ENCODE results near the gene PDE4D. TPM values are rescaled to one million over a fixed set of nuclear protein-coding genes. Genes with fewer than 3 reads are reported as not detected.
"Not testable (repeated sequence)": the region's sequence is repeated elsewhere in the genome, so short reads cannot be mapped to it uniquely, and the experiment has no call there.

The PDE4D gene
- total RNA-seq, 1 experiment from 2014 or later = 291 TPM

DNA sequence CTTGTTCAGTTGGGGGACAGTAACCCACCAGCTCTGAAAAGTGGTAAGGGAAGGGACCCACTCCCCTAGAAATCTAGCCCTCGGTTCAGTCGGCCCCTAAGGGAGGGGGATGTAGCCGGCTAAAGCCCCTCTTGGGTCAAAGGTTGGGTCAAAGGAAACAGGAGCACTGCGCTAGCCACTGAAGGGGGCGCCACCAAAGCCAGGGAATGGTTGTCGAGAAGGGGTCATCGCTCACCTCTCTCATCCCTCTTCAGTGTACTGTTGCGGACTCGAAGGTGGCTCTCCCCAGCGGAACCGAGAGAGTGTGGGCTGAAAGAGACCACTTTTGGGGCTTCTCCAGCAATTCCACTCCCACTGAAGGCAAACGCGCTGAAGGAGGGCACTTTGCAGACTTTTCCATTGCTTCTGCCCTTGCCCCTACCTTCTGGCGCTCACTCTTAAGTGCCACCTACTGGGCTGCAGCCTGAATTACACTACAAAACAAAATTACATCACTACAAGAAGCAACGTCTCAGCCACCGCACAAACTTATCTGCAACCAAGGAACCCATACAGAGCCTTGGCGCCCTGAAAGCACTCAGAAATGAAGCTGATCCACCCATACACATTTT, 396.9 kb downstream of the PDE4D start:
- no peak for DNase-seq (ENCODE audit: extremely low read depth, low read depth)

DNA sequence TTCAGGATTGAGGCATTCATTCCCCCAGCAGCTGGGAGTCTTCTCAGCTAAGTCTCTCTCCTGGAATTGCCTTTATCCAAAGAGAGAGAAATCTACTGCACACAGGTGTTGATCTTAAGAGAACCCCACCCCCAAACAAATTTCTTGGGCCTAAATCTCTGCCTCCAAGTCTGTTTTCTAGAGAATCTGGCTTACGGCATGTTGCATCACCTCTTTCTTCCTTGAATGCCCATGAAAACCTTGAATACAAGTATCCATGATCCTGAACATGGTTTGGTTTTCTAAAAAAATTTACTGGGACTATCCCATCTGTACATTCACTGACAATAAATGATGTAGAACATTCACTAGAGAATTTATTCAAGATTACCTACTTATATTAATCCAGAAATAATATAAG, 401.6 kb downstream of the PDE4D start:
- peak; percentile 38 for DNase-seq (ENCODE audit: extremely low read depth, low read depth)

DNA sequence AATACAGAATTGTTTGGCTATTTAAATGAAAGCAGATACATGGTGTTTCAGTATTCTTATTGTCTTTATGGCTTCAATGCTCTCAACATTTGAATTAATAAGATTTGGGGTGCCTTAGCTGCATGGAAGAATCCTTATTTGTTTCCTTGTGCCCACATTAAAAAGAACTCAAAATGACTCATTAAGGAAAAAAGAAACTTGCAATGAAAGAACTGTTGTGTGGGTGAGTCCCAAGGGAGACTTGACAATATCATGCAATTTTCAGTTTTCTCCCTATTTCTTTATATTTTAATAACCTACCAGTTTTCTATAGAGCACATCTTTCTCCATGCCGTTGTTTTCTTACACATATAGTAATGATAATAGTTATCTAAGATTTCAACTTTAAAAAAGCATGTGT, 404.0 kb downstream of the PDE4D start:
- DNase-seq (ENCODE audit: extremely low read depth, low read depth) = no peak

DNA sequence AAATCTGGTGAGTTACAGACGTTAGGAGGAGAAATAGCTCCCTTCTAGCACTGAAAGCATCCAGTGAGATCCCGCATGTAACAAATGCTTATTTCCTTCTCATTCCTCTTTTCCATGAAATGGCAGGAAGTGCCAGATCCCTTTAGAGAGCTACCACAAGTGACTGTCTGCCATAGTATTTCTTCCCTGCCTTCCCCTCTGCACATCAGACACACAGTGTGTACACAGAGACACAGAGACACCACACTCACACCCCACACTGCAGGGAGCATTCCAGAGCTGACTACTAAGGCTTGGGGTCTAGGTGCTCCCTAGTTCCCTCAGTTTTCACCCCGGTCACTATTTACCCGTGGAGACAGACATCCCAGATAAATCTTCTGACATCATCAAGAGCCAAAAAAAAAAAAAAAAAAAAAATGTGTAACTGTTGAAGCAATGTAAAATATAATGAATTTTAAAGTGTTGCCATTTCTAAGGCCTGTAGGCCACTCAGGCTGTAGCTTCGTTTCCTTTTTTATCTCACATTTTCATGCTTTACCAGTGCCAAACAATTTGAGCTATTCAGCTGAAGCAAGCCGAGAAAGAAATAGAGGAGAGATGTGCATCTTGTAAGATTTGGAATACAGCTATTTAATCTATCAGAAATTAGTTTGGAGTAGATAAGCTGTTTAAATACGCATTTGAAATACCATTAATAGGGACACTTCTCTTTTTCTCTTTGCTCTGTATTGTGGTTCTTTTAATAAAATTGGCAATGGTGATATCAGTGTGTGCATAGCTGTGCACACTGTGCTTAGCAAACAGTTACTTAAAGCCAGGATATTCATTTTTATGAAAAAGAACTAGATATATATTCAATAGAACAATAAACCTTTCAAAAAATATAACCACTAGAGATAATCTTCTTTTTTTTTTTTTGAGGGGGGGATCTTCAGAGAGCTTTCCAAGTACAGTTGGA, 405.5 kb downstream of the PDE4D start:
- no peak for DNase-seq (ENCODE audit: extremely low read depth, low read depth)

DNA sequence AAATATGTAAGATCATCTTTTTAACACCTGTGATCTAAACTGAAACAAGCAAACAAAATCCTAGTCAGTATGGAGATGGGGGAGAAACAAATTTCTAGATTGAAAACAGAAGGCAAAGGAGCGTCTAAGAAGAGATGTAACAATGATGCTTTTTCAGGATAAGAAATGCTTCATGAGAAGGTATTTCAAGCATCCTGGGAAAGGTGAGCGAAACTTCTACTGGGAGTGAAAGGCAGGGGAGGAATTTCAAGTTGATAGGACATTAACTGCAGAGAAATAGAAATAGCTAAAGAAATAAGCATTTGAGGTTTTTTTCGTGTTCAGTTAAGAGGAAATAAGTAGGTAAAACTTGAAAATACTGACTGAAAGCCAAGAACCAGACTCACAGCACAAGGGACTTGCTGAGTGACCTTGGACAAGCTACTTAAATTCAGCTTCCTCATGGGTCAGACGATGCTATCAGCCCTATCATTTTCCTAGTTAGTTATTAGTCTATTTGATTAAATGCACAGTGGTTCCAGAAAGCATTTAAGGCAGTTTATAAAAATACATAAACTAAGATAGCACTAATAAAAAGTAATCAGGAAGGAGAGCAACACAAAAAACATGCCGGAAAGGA, 406.3 kb downstream of the PDE4D start:
- no peak for DNase-seq (ENCODE audit: extremely low read depth, low read depth)

DNA sequence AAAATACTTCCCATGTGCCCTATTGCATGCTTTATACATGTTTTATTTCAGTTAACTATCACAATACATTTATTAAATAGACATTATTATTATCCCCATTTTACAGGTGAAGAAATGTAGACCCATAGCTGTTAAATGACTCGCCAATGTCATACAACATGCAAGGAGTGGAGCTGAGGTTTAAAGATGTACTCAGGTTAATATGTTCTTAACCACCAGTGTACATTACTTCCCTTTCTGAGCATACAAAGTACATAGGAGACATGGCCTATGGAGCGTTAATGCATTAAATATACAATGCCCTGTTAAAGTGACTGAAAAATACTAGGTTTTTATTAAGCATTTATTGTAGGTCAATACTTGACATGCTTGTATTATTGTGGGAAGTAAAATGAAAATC, 407.0 kb downstream of the PDE4D start:
- no peak for DNase-seq (ENCODE audit: extremely low read depth, low read depth)

DNA sequence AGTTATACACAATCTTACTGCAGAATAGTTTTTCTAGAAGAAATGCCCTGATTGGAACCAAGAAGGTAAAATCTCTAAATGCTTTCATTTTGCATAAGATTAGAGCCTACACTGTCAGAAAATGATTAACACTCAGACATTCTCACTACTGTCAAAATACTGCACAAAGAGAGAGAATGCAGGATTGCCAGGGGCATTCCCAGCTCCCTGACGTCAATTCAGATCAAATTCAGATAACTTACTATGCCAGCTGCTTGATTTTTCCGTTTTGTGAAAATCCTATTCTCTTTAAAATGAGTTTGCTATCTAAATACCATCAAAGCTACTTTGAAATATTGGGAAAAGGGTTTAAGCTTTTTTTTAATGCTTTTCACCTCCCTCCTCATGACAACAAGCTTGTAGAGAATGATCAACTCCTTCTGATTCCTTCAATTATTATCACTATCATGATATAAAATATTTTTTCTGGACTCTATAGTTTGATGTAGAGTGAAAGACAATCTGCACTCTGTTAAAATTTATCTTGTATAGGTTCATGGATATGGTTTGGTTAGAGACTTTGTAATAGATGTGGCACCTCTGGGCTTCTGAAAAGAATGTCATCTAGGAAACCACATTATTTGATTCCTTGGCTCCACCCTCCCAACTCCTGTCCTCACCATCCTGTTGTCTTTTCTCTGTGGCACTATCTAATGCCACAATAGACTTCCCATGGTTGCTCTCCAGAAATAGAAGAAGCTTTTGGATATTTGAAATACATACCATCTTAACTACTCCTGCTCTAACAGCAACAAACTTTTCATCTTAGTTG, 407.7 kb downstream of the PDE4D start:
- DNase-seq (ENCODE audit: extremely low read depth, low read depth) = peak; percentile 36

DNA sequence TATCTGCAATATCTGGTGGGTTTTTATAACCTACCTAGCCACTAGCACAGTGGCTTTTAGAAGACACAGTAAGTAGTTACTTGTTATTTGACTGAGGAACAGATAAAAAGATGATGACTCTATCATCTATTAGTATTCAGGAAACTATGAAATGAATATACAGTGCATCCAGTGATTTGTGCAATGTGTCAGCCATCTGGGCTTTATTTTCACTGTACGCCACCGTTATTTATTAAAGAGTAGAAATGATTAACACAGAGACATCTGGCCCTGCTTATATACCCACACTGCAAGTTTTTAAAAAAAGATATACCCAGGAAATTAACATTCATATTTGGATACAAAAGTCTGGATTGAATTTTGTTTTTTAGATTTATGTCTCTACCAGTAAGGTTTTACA, 408.4 kb downstream of the PDE4D start:
- DNase-seq (ENCODE audit: extremely low read depth, low read depth) = no peak

DNA sequence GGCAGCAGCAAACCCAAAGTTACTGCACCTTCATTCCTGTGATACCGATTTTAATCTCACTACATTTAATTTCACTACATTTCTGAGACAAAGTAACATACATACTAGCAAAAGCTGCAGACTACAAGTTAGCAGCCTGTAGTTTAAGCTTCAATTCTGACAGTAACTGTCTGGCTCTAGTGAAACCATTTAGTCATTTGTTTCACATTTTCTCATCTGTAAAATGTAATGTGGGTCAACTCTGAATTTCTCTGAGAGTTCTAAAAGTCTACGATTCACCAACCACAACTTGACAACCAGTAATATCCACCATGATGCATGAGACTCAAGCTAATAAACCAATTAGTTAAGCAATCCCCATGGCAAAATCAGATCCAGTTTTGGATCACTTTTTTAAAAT, 408.9 kb downstream of the PDE4D start:
- DNase-seq (ENCODE audit: extremely low read depth, low read depth) = no peak

DNA sequence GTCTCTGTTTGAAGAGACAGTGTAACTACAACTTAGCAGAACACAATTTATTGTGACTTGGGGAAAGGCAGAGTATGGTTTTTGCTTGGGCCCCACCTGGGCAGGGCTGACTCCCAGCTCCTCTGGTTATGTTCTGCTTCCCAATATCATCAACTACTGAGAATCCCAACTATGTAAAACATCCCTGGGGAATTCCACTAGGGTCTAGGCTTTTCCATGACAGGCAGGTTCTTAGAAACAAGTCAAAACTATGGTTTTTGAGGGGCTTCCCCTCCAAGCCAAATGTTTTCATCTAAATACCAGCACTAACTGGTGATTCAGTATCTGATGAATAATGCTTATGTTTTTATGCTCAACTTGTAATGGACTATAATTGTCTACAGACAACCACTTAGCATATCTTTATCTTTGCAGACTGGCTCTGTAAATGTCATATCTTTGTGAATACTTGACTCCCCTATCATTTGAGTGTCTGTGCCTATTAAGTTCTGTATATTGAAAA, 409.5 kb downstream of the PDE4D start:
- no peak for DNase-seq (ENCODE audit: extremely low read depth, low read depth)

DNA sequence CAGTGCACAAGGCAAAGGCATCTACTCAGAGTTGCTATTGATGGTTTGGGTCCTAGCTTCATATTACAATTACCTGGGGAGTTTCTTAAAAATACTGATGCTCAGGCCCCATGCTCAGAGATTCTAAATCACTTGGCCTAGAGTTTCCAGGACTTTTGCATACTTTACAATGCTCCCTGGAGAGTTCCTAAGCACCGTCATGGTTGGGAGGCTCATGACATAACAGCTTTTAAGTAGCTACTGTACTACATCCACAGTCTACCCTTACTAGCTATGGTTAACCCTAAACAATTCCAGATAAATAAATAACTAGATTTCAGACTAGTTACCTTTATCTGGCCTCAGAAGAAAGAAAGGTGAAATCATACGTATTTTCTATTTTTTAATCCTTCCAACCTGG, 414.4 kb downstream of the PDE4D start:
- DNase-seq (ENCODE audit: extremely low read depth, low read depth) = no peak

DNA sequence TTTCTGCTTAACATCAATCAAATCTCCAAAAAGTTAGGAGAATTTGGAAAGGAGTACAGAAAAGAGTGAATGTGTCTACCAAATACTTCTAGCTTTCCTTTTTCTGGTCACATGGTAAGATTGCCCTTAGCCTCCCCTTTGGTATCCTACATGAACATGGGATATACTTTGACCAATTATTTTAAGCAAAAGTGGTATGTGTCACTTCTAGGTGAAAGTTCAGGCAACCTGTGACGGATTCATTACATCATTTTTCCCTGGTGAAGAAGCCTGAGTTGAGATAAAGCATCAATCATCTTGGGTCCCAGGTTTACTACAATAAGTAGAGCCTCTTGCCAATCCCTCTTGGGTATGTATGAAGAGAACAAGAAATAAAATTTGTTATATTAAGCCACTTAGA, 419.2 kb downstream of the PDE4D start:
- DNase-seq (ENCODE audit: extremely low read depth, low read depth) = no peak

DNA sequence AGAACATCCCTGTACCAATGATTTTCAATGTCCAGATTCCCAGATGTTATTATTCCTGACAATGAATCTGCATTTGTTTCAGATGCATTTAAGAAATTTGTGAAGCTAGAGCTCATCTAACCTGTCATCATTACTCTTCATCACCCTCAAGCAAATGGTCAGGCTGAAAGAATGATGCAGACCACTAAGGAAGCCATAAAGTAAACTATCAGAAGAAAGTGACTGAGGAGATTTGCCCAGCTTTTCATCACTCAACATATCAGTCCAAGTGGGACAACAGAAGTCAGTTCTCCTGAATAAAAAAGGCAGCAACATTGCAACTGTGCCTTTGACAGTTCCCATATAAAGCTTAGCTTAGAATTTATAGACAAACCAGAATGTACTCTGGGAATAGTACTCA, 419.9 kb downstream of the PDE4D start:
- no peak for DNase-seq (ENCODE audit: extremely low read depth, low read depth)

DNA sequence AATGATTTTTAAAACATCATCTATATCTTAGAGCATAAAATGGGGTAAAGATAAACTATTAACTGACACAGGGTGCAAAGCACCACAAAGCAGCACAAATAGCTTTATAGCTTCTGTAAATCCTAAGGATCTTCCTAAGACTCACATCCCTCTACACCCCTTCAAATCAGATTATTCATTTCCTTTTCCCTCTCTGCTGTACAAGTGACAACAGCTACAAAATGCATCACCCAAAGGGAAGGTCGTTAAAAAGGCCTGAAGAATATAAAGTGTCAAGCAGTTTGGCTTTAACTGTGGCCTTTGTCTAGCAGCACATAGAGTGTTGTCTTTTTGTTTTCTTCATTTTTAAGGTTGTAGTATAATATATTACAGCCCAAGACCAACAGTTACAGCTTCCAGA, 422.1 kb downstream of the PDE4D start:
- DNase-seq (ENCODE audit: extremely low read depth, low read depth) = no peak

DNA sequence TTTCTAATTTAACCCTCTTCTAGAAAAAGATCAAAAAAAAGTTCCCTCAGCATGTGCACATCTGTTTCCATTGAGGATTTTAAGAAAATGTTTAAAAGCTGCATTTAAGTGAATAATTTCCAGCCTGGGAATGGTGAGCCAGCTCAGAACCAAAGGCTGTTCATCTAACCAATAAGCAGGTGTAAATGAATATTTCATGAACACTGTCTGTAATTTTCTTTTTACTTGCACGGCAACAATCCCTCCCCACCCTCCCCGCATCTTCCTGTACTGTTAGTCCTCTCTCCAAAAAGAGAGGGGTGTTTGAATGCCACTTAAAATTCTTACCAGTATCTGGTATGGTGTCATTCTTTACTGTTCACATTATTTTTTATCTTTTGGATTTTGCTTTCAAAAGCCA, 425.6 kb downstream of the PDE4D start:
- no peak for DNase-seq (ENCODE audit: extremely low read depth, low read depth)

DNA sequence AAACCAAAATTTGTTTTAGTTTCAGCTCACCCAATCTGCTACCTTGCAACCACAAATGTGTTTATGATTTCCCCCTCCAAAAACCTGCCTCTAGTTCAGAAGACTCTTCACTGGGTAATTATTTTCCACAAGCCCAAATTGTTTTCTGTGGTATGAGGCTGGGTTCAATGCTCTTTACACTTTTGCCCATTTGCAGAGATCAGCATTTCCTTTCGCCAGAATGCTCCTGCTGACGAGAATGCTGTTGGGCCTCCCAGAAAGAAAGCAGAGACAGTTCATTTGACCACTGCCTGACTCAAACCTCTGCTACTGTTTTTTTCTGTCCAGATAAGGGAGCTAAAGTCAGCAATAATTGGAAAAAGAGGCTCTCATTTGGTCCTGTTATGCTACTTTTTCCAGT, 427.3 kb downstream of the PDE4D start:
- no peak for DNase-seq (ENCODE audit: extremely low read depth, low read depth)

DNA sequence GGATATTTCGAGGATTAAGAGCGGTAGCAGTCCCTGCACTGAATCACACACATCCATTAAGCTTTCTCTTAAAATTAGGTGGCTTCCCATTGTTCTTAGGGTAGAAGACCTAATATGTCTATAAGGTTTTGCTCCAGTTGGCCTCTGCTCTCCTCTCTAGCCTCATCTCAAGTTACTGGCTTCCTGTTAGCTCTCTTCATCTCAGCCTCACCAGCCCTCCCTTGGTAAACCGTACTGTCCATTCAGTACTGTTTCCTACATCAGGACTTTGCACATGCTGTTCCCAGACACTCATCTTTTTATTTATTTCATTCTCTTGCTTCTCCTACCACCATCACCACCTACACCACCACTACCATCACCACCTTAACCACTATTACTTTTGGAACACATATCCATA, 428.6 kb downstream of the PDE4D start:
- DNase-seq (ENCODE audit: extremely low read depth, low read depth) = no peak

DNA sequence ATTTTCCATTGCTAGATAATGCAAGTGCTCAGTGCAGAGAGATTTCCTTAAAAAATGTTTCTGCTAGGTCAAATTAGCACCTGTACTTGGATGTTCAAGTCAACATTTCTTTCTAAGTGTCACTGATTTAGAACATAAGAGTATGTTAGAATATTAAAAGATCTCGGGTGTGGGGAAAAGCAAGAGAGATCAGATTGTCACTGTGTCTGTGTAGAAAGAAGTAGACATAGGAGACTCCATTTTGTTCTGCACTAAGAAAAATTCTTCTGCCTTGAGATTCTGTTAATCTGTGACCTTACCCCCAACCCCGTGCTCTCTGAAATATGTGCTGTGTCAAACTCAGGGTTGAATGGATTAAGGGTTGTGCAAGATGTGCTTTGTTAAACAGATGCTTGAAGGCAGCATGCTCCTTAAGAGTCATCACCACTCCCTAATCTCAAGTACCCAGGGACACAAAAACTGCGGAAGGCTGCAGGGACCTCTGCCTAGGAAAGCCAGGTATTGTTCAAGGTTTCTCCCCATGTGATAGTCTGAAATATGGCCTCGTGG, 429.8 kb downstream of the PDE4D start:
- not testable (repeated sequence) for DNase-seq (ENCODE audit: extremely low read depth, low read depth)

DNA sequence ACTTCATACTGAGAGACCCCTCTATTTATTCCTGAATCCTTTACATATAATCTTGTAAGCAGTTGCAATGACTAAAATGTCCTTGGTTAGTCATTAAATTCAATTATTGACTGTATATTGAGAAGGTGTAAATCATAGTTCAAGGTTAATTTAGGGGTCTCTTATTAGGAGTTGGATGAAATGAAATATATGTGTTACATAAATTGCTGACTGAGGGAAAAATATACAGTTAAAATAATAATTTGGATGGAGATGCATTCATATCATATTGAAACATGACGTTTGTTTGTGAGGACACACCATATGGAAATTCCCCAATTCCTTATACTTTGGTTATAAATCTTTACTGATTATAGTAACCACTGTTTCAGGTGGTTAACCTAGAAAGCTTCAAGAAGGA, 430.6 kb downstream of the PDE4D start:
- DNase-seq (ENCODE audit: extremely low read depth, low read depth) = no peak

DNA sequence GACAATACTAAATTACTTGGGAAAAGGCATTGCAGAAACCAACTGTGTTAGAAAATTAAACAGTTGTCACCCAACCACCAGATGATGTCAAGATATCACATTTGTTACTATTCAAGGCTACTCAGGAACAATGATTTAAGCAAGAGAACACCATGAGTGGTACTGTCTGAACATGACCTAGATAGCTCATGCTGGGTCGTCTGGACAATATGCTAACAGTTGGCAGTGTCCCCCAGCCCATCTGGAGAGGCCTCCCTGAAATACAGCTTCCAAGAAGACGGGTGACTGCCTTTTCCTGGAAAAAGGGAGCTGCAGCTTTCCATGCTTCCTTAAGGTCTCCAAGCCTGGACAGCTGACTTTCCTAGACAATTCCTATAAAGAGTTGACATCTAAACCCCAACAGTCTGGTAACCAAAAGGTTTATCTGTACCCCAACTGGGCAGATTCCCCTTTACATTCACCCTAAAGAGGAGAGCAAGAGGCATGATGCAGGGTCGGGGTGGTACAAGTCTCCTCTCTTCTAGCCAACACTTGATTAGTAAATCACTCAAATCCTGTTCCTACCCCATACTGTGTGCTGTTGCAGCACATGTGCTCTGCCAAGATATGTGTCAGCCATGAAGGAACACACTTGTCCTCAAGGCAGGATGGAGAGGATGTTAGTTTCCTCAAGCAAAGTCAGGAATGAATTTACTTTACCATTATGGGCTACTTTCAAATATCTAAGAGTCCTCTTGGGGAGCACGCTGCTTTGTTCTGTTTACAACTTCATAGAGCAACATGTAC, 433.0 kb downstream of the PDE4D start:
- no peak for DNase-seq (ENCODE audit: extremely low read depth, low read depth)
